ENCODE data around the gene FADS1.
A peak's percentile ranks its signal among the peaks of the same experiment; 100 is the strongest.

Gene FADS1

DNA sequence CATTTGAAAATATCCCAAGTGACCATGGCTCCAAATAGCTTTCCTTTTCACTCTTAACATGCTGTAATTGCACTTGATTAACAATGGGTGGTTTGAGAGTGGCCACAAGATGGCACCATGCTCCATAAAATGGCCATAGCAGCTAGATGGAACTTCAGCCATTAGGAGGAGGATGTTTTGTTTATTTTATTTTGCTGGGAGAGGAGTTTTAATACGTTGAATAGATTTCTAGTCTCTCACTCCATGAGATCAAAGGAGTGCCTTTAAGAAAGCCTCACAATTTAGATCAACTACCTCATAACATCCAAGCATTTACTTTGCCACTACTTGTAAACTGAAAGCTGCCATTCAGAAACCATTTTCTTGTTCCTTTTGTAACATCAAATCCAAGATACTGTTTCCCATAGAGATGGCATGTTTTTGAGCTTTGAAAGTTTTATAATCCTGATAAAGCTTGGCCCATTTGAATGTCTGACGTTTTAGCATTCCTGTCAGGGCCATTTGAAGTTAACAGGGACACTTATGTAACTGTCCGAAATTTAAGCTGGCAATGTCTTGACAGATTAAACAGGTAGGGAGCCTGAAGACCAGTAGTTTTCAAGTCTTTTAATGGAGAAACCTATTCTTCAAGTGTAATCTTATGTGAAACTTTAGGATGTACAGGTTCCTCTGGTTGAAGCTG is 19.4 kb downstream of the FADS1 start:
- Histone ChIP-seq H3K79me2 (ENCODE audit: insufficient read depth, low read length) (peaks cover 41% of the 10 kb centered on the region), H3K27me3 (ENCODE audit: insufficient read depth, low read length) (no peaks in the 10 kb centered on the region), H3K27ac (ENCODE audit: low read depth, low read length, poor library complexity, severe bottlenecking) (no peak overlapping the region), H3K9me2 (ENCODE audit: low read depth, low read length) (no peaks in the 10 kb centered on the region), H3K36me3 (ENCODE audit: insufficient read depth, low read length) (peaks cover 55% of the 10 kb centered on the region), H3K4me2 (ENCODE audit: low read length) (peak overlapping the region; percentile 6; the same call in 1 of the 2 replicates), H2AFZ (ENCODE audit: low read length) (no peak overlapping the region), H3K9me3 (ENCODE audit: low read length) (no peaks in the 10 kb centered on the region), H3K4me3 (ENCODE audit: low read depth, low read length, poor library complexity, severe bottlenecking) (no peak overlapping the region), H3F3A (ENCODE audit: insufficient read depth, low read length) (peaks cover 4% of the 10 kb centered on the region; the same call in 1 of the 2 replicates), H3K4me1 (ENCODE audit: insufficient read depth, low read length, severe bottlenecking) (peaks cover 50% of the 10 kb centered on the region), H3K9ac (ENCODE audit: low read length) (peak overlapping the region; percentile 15; the same call in 1 of the 2 replicates), H4K20me1 (ENCODE audit: insufficient read depth, low read length) (no peaks in the 10 kb centered on the region)
- peak; percentile 88 for TF ChIP-seq CTCF (IDR thresholded peaks at IDR 0.05; ENCODE audit: low read length)
- TF ChIP-seq EZH2 (IDR thresholded peaks at IDR 0.05; ENCODE audit: borderline replicate concordance, low read length), result no peak

DNA sequence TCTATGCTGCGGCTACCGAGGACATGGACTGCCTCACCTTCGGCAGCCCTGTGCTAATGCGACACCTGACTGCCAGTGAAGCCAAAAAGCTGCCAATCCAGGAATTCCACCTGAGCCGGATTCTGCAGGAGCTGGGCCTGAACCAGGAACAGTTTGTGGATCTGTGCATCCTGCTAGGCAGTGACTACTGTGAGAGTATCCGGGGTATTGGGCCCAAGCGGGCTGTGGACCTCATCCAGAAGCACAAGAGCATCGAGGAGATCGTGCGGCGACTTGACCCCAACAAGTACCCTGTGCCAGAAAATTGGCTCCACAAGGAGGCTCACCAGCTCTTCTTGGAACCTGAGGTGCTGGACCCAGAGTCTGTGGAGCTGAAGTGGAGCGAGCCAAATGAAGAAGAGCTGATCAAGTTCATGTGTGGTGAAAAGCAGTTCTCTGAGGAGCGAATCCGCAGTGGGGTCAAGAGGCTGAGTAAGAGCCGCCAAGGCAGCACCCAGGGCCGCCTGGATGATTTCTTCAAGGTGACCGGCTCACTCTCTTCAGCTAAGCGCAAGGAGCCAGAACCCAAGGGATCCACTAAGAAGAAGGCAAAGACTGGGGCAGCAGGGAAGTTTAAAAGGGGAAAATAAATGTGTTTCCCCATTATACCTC is 20.8 kb downstream of the FADS1 start:
- Histone ChIP-seq H3K4me3 (ENCODE audit: low read depth, low read length, poor library complexity, severe bottlenecking) (no peak overlapping the region), H3K9me2 (ENCODE audit: low read depth, low read length) (no peaks in the 10 kb centered on the region), H3K27ac (ENCODE audit: low read depth, low read length, poor library complexity, severe bottlenecking) (no peak overlapping the region), H3K27me3 (ENCODE audit: insufficient read depth, low read length) (no peaks in the 10 kb centered on the region), H3K36me3 (ENCODE audit: insufficient read depth, low read length) (peaks cover 54% of the 10 kb centered on the region), H2AFZ (ENCODE audit: low read length) (no peak overlapping the region), H3F3A (ENCODE audit: insufficient read depth, low read length) (peaks cover 4% of the 10 kb centered on the region; the same call in 1 of the 2 replicates), H3K79me2 (ENCODE audit: insufficient read depth, low read length) (peaks cover 50% of the 10 kb centered on the region), H3K9me3 (ENCODE audit: low read length) (no peaks in the 10 kb centered on the region), H4K20me1 (ENCODE audit: insufficient read depth, low read length) (no peaks in the 10 kb centered on the region), H3K9ac (ENCODE audit: low read length) (no peak overlapping the region), H3K4me1 (ENCODE audit: insufficient read depth, low read length, severe bottlenecking) (peaks cover 59% of the 10 kb centered on the region), H3K4me2 (ENCODE audit: low read length) (no peak overlapping the region)
- no peak for TF ChIP-seq CTCF (IDR thresholded peaks at IDR 0.05; ENCODE audit: low read length)
- no peak for TF ChIP-seq EZH2 (IDR thresholded peaks at IDR 0.05; ENCODE audit: borderline replicate concordance, low read length)

DNA sequence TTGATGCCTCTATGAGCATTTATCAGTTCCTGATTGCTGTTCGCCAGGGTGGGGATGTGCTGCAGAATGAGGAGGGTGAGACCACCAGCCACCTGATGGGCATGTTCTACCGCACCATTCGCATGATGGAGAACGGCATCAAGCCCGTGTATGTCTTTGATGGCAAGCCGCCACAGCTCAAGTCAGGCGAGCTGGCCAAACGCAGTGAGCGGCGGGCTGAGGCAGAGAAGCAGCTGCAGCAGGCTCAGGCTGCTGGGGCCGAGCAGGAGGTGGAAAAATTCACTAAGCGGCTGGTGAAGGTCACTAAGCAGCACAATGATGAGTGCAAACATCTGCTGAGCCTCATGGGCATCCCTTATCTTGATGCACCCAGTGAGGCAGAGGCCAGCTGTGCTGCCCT is 21.3 kb downstream of the FADS1 start:
- peaks cover 59% of the 10 kb centered on the region for H3K4me1 ChIP-seq (ENCODE audit: insufficient read depth, low read length, severe bottlenecking)
- peak overlapping the region; percentile 35; the same call in 1 of the 2 replicates for H3K9ac ChIP-seq (ENCODE audit: low read length)
- no peak overlapping the region for H2AFZ ChIP-seq (ENCODE audit: low read length)
- H3K9me2 ChIP-seq (ENCODE audit: low read depth, low read length), result no peaks in the 10 kb centered on the region
- H3K27ac ChIP-seq (ENCODE audit: low read depth, low read length, poor library complexity, severe bottlenecking), result no peak overlapping the region
- H3K9me3 ChIP-seq (ENCODE audit: low read length), result no peaks in the 10 kb centered on the region
- TF ChIP-seq CTCF (IDR thresholded peaks at IDR 0.05; ENCODE audit: low read length) (no peak), EZH2 (IDR thresholded peaks at IDR 0.05; ENCODE audit: borderline replicate concordance, low read length) (no peak)
- no peaks in the 10 kb centered on the region for H3K27me3 ChIP-seq (ENCODE audit: insufficient read depth, low read length)
- H3K36me3 ChIP-seq (ENCODE audit: insufficient read depth, low read length), result peaks cover 54% of the 10 kb centered on the region
- H3F3A ChIP-seq (ENCODE audit: insufficient read depth, low read length), result peaks cover 4% of the 10 kb centered on the region; the same call in 1 of the 2 replicates
- H4K20me1 ChIP-seq (ENCODE audit: insufficient read depth, low read length), result no peaks in the 10 kb centered on the region
- H3K4me2 ChIP-seq (ENCODE audit: low read length), result peak overlapping the region; percentile 45; the same call in 1 of the 2 replicates
- peaks cover 50% of the 10 kb centered on the region for H3K79me2 ChIP-seq (ENCODE audit: insufficient read depth, low read length)
- H3K4me3 ChIP-seq (ENCODE audit: low read depth, low read length, poor library complexity, severe bottlenecking), result peak overlapping the region; percentile 37
